Measurements from ENCODE around the gene CPZ.

- TF ChIP-seq CTCF (IDR thresholded peaks at IDR 0.05; ENCODE audit: low read length) (no peak), EZH2phosphoT487 (IDR thresholded peaks at IDR 0.05; ENCODE audit: low read length) (no peak), EZH2 (optimal IDR thresholded peaks at IDR 0.05; ENCODE audit: low read depth, low read length) (no peak)
Observed at GRCh38 chr4:8647094-8647570, 54.6 kb downstream of the CPZ start.
